Activated CD4-positive, alpha-beta T cell treated with anti-CD3 and anti-CD28 coated beads for 1 hour (primary cell): ENCODE results near the gene GNA12.

Source experiments
- DNase-seq: peaks from one replicate; pipeline ENCODE4 v3.0.0-alpha.2; 2020

The GNA12 gene

DNA sequence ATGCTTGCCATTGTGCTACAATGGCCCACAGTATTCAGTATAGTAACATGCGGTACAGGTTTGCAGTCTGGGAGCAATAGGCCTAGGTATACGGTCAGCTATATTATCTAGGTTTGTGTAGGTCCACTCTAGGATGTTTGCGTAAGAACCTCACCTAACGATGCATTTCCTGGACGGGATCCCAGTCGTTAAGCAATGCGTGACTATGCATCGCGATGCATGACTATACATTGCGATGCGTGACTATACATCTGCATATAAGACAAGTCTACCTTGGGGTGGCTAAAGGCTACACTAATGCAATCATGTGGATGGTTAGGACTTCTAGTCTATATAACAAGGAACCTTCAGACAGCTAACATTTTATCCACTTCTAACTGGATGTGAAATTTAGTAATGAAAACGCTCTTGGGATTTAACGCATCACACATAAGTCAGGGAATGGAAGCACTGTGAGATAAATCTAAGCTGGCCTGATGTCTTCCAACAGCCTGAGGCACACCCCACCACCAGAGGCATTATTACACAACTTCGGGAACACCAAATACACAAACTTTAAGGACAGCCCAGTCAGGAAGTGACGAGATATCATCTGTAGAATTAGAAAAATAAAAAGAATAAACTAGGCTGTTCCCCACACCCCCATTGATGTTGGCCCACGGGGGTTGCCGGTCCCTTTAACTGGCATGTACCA, 9.2 kb downstream of the GNA12 start:
- no peak for DNase-seq

DNA sequence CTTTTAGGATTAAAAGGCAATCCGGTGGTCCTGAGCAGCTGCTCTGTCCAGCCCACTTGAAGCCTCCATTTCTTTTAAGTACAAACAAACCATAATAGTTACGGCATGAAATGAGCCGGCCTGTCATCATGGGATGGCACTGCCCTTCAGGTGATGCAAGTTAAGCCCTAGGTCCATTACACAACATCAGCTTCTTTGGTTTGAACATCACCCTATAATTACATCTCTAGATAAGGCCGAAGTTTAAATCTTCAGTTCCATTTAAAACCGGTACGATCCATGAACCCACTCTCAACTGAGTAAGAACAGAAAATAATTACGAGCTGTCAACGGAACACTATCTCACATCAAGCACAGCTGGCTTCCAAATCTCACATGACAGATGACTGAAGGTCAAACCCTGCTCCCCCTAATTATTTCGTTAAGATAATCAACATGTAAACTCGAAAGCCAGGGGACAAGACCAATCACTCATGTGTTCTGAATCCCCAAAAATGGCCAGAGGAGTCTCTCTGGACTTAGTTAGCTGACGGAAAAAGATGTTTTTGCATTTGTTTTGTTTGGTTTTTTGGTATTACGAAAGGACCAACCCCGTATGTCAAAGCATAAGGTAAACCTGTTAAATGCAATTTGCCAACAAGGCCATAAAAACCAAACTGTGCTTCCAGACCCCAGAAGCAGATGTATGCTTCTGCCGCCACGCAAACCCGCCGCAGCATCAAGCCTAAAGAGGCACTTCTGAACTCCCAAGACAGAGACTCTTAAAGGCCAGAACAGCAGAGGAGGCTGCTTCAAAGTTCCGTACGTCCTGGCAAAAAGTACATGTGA, 10.8 kb downstream of the GNA12 start:
- no peak for DNase-seq

DNA sequence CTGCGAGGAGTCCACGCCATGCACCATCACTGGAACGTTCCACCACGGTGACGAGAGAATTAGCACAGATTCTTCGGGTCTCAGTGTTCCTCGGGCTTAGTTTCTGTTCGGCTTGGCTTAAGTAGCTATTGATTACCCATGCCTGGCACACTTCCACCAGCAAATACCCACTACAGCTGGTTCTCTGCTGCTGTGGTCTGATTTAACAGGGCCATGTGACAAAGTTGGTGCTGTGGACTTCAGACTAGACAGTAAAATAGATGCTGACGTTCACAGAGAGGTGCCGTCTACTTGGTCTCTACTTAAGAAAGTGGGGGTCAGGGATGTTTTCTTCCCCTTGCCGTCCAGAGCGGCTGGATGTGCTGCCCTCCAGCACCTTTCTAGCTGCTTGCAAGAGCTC, 11.6 kb downstream of the GNA12 start:
- no peak for DNase-seq

DNA sequence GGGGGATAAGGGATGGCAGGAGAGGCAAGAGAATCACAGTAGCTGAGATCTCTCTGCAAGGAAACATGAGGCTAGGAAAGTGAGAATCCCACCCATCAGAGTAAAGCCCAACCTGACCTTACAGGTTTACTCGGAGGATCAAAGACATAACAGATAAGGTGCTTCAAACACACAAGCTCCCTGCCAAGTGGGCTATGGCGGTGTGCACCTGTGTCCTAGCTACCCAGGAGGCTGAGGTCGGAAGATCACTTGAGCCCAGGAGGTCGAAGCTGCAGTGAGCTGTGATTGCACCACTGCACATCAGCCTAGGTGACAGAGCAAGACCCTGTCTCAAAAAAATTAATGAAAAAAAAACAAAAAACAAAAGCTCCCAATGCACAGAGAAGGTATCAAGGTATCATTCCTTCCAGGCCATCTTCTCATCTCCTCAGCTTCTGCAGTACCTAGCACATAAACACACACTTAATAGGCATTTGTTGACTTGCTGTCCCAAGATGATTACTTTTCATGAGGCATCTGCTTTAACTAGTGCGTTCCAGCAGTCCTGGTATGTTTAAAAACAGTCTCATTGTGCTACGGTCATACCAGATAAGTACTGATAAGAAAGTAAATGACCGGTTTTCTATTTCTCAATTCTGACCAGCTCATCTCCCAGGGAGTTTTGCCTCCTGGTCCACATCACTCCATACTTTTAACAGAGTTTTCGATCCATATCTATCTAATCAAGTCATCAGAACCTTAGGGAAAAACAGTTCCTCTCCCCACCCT, 13.3 kb downstream of the GNA12 start:
- no peak for DNase-seq

- DNase-seq = no peak
Measured at GRCh38 chr7:2829040-2829439, 15.1 kb downstream of the GNA12 start.

DNA sequence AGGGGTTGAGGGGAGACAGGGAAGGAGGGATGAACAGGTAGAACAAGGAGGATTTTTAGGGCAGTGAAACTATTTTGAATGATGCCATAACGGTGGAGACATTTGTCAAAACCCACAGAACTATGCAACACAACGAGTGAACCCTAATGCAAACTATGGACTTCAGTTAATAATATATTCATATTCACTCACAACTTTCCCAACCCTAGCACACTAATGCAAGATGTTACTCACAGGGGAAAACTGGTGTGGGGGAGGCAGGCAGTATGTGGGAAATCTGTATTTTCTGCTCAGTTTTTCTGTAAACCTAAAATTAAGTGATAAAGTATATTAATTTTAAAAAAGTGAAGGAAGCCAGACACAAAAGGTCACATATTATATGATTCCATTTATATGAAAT, 17.3 kb downstream of the GNA12 start:
- no peak for DNase-seq

GRCh38 chr7:2825559-2826227, 18.4 kb downstream of the GNA12 start:
- no peak for DNase-seq

- no peak for DNase-seq
Measured at GRCh38 chr7:2824678-2825461, 19.2 kb downstream of the GNA12 start.

GRCh38 chr7:2824026-2824677, 20.0 kb downstream of the GNA12 start:
- no peak for DNase-seq

GRCh38 chr7:2823130-2823529, 21.0 kb downstream of the GNA12 start:
- DNase-seq = no peak

DNA sequence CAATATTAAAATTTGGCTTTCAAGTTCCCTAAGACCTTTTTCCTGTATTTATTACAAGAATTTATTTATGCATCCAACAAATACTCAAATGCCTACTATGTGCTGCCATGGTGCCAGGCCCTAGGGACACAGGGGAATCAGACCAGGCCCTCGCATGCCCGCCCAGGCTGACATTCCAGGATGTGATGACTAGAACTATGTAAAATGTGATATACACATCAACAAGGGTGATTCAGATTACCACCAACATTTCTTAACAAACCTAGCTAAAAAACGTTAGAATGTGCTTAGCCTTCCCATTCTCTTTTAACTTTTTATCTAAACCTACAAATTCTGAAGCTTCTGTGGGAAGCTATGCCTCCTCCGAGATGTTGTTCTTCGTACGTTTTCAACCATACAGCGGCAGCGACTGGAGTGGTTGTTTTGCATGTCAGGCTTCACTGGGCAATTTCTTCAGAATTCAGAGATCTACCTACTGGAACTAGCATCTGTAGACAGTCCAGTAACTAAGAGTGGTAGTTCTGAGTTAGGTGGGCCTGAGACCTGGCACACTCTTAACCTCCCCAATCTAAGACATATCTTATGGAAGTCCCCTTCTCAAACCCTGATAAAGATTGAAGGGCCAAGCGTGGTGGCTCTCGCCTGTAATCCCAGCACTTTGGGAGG, 22.1 kb downstream of the GNA12 start:
- DNase-seq = no peak

DNA sequence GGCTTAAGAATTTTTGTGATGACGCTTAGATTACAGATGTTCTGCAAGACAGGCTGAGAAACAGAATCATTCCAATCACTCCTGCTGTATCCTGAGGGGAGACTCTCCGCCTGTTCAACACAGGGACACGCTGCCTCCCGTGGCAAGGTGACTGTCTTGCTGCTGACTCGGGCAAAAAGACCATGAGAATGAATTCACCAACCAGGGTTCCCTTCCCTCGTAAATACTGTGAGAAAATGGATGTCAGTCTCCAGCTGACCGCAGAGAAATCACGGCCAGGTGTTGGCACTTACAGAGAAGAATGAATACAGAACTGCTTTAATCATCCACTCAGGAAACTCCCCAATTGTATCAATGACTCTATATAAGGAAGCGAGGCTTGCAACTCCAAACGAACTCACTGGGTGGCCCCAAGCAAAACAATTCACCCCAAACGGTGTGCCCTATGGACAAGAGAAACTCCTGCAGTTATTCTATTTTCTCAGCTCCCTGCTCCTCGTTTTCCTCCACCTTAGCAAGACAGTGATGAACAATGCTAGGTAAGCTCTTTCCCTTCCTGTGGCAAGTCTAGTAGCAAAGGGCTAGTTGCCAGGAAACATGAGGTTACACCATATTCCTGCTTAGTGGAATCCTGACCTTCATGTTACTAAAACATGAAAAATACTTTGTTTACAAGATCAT, 22.8 kb downstream of the GNA12 start:
- no peak for DNase-seq

GRCh38 chr7:2820508-2820934, 23.6 kb downstream of the GNA12 start:
- no peak for DNase-seq

- DNase-seq = no peak
Measured at GRCh38 chr7:2819954-2820397, 24.1 kb downstream of the GNA12 start.

DNA sequence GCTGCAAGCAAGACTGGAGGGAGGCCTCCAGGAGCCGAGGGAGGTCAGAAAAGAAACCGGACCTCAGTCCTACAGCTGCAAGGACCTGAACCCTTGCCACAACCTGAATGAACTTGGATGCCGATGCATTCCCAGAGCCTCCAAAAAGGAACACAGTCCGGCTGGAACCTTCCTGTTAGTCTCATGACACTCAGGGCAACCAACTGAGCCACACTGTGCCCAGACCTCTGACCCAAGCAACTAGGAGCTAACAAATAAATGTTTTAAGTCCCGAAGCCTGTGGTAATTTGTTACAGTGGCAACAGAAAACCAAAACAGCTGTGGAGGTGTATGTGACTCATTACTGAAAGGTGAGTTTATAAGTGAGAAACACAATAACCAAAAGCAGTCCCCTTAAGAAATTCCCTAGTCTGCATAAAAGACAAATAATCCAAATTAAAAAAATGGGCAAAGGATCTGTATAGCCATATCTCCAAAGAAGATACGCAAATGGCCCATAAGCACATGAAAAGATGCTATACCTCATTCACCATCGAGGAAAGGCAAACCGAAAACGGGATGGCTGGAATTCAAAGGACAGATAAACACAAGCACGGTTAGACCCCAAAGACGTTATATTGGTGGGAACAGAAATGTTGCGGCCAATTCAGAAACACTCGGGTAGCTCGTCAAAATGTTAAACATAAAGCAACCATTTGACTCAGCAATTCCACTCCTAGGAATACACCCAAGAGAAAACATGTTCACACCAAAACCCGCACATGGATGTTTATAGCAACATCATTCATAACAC, 24.8 kb downstream of the GNA12 start:
- no peak for DNase-seq

GRCh38 chr7:2818653-2819052, 25.5 kb downstream of the GNA12 start:
- no peak for DNase-seq

GRCh38 chr7:2818121-2818520, 26.0 kb downstream of the GNA12 start:
- no peak for DNase-seq

DNA sequence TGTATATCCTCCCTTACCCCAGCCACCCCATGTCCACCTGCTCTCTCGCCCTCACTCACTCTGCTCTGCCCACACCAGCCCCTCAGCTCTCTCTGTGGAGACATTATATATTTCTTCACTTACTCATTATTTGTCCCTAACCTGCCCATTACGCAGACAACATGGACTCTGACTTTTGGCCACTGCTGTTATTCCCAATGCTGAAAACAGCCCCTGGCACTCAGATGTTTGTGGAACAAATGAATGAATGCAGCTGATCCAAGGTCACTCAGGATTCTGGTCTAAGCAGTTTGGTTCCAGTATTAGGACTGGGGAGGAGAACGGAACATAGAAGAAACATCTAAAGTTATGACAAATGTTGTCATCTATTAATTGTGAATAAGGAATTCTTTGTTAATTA, 26.7 kb downstream of the GNA12 start:
- no peak for DNase-seq

DNA sequence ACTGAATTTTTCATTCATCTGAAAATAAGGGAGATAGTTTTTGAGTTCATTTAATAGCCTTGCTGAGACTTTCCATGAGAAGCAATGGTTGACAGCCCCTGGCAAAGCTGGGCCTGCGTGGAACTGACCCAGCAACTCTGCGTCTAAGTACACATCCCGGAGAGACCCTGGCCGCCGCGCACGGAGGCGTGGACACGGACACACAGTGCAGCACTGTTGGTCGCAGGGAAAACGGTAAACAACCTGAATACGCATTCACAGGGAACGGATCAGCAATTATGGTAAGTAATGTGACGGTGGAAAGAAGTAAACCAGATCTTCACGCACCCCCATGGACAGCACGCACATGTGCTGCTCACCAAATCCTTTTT, 28.2 kb downstream of the GNA12 start:
- DNase-seq = no peak
